B cell (primary cell): ENCODE data around the gene SPEG. TPM values are rescaled to one million over a fixed set of nuclear protein-coding genes. Genes with fewer than 3 reads are reported as not detected.

Experiments
- ATAC-seq: fragments of 200-7000 bp; cut with Tn5 transposase; one replicate; pipeline ENCODE4 v1.10.0; 2021; ENCODE audit warnings: low read depth, mild to moderate bottlenecking, moderate number of reproducible peaks, moderate library complexity
- CTCF ChIA-PET: fragments of 350-600 bp; sonication (Branson Sonifier 250); formaldehyde crosslinking; loops from one replicate; lab custom pipeline; 2021; ENCODE audit warnings: antibody characterized with exemption, inconsistent platforms; lab: Charles Lee
- POLR2A ChIA-PET: fragments of 350-600 bp; sonication (Branson Sonifier 250); formaldehyde crosslinking; loops from one replicate; lab custom pipeline; 2021; ENCODE audit warnings: antibody characterized with exemption; lab: Charles Lee
- DNase-seq: peaks from one replicate; pipeline ENCODE4 v3.0.0; 2013
- H2AFZ ChIP-seq: 2 replicates; pipeline ENCODE4 v1.6.1; 2012; ENCODE audit warnings: mild to moderate bottlenecking, low read depth, low read length; ENCODE audit not compliant: insufficient read depth, poor library complexity, severe bottlenecking
- H3K27ac ChIP-seq, 2 donors: 1 replicate in 1 of 2; 2 replicates in 1 of 2; pipeline ENCODE4 v1.5.1; 2012 to 2013; ENCODE audit warnings: low read length in 2 of 2, mild to moderate bottlenecking in 2 of 2, moderate library complexity in 1 of 2
- H3K27me3 ChIP-seq, 4 experiments: fragments of 200-600 bp in 1 of 4; sonication (generic) in 1 of 4; replicated peaks in 1 of 4; 1 replicate in 2 of 4; 2 replicates in 2 of 4; pipeline versions ENCODE4 v1.6.1 to v1.7.0; 2013 to 2016; ENCODE audit warnings: low read length in 3 of 4, mild to moderate bottlenecking in 2 of 4, mixed read lengths in 1 of 4, moderate library complexity in 1 of 4; ENCODE audit not compliant: insufficient read depth in 4 of 4, control insufficient read depth in 3 of 4; ENCODE audit errors: control extremely low read depth in 1 of 4
- H3K36me3 ChIP-seq, 2 experiments: replicated peaks in 1 of 2; 1 replicate in 1 of 2; 2 replicates in 1 of 2; pipeline versions ENCODE4 v1.6.1 to v1.7.1; 2013; ENCODE audit warnings: low read length in 1 of 2; ENCODE audit not compliant: insufficient read depth in 2 of 2, control insufficient read depth in 1 of 2; ENCODE audit errors: control extremely low read depth in 1 of 2, extremely low read depth in 1 of 2
- H3K4me1 ChIP-seq, 2 donors: fragments of 200-600 bp in 1 of 2; sonication (generic) in 1 of 2; 1 replicate in 1 of 2; 2 replicates in 1 of 2; pipeline versions ENCODE4 v1.5.1 to v1.6.1; 2013 to 2017; ENCODE audit warnings: low read length in 2 of 2; ENCODE audit not compliant: control insufficient read depth in 2 of 2, insufficient read depth in 2 of 2
- H3K4me2 ChIP-seq: replicated peaks from 2 replicates; pipeline ENCODE3; 2012; ENCODE audit warnings: mild to moderate bottlenecking, low read depth, low read length; ENCODE audit not compliant: poor library complexity, severe bottlenecking
- H3K4me3 ChIP-seq, 5 experiments: fragments of 200-600 bp in 1 of 5; sonication (generic) in 1 of 5; 1 replicate in 3 of 5; 2 replicates in 2 of 5; pipeline versions ENCODE4 v1.5.1 to v1.7.0; 2011 to 2016; ENCODE audit warnings: low read length in 4 of 5, mild to moderate bottlenecking in 4 of 5, low read depth in 2 of 5, control low read depth in 1 of 5, moderate library complexity in 1 of 5; ENCODE audit not compliant: insufficient read depth in 1 of 5; ENCODE audit errors: control extremely low read depth in 1 of 5, extremely low read depth in 1 of 5
- H3K79me2 ChIP-seq: fragments of 200-600 bp; sonication (generic); one replicate; pipeline ENCODE4 v1.6.0; 2016; ENCODE audit warnings: low read length; ENCODE audit not compliant: control insufficient read depth, insufficient read depth
- H3K9ac ChIP-seq: fragments of 200-600 bp; sonication (generic); 2 replicates; pipeline ENCODE4 v1.6.1; 2017; ENCODE audit warnings: mild to moderate bottlenecking, low read length, moderate library complexity
- H3K9me3 ChIP-seq, 3 donors: one replicate each; pipeline versions ENCODE4 v1.6.1 to v1.7.1; 2013; ENCODE audit warnings: low read length in 2 of 3; ENCODE audit not compliant: control insufficient read depth in 2 of 3, insufficient read depth in 1 of 3; ENCODE audit errors: control extremely low read depth in 1 of 3
- H4K20me1 ChIP-seq: 2 replicates; pipeline ENCODE4 v1.6.0; 2012; ENCODE audit warnings: mild to moderate bottlenecking, low read length; ENCODE audit not compliant: insufficient read depth, control insufficient read depth, poor library complexity, severe bottlenecking
- H3K27ac Mint-ChIP-seq: one replicate; pipeline ENCODE4 v1.8.0; 2021; ENCODE audit warnings: mixed read lengths
- H3K27me3 Mint-ChIP-seq: one replicate; pipeline ENCODE4 v1.8.0; 2021; ENCODE audit warnings: mixed read lengths
- H3K4me1 Mint-ChIP-seq: one replicate; pipeline ENCODE4 v1.8.0; 2021; ENCODE audit warnings: mixed read lengths
- H3K4me3 Mint-ChIP-seq: one replicate; pipeline ENCODE4 v1.8.0; 2021; ENCODE audit warnings: mixed read lengths
- H3K9me3 Mint-ChIP-seq: one replicate; pipeline ENCODE4 v1.8.0; 2022; ENCODE audit warnings: mixed read lengths; ENCODE audit not compliant: insufficient read depth
- EZH2 ChIP-seq: IDR thresholded peaks from 2 replicates; pipeline ENCODE4 v1.6.1; 2012; ENCODE audit warnings: borderline replicate concordance, low read depth, mild to moderate bottlenecking, moderate library complexity, low read length; ENCODE audit not compliant: insufficient read depth, poor library complexity, severe bottlenecking
- WGBS: methylation state at CpG from one replicate; pipeline ENCODE4 v1.1.5; 2013; ENCODE audit warnings: missing lambda C conversion rate; ENCODE audit not compliant: insufficient coverage; 5-methylcytosine and 5-hydroxymethylcytosine counted together
- intact Hi-C: fragments of 100-400 bp; cut with micrococcal nuclease; formaldehyde crosslinking; loops from one replicate; pipeline ENCODE4 v1.10.0; 2022
- polyA plus RNA-seq: library from polyadenylated mRNA; depleted of rRNA; stranded (reverse); fragments of >200 nt; gene quantifications from 2 replicates; pipeline ENCODE4 v1.2.3, GENCODE V29; 2012
- total RNA-seq, 2 donors: library from RNA; stranded (reverse); fragments of 120-200 nt in 1 of 2; gene quantifications; 1 replicate in 1 of 2; 2 replicates in 1 of 2; pipeline versions ENCODE4 v1.2.3 to v1.2.4, GENCODE V29; 2013 to 2022
- TF ChIP-seq, protein P1 (sequence below): fragments of 200-600 bp; IDR thresholded peaks from one replicate; pipeline ENCODE4 v1.8.0; 2022; ENCODE audit warnings: antibody characterized with exemption, mild to moderate bottlenecking

Gene SPEG
- total and polyA plus RNA-seq, 2 donors (not counting 1 experiment from before 2014, with no cell fraction given): 0.03 to 0.74 TPM

DNA sequence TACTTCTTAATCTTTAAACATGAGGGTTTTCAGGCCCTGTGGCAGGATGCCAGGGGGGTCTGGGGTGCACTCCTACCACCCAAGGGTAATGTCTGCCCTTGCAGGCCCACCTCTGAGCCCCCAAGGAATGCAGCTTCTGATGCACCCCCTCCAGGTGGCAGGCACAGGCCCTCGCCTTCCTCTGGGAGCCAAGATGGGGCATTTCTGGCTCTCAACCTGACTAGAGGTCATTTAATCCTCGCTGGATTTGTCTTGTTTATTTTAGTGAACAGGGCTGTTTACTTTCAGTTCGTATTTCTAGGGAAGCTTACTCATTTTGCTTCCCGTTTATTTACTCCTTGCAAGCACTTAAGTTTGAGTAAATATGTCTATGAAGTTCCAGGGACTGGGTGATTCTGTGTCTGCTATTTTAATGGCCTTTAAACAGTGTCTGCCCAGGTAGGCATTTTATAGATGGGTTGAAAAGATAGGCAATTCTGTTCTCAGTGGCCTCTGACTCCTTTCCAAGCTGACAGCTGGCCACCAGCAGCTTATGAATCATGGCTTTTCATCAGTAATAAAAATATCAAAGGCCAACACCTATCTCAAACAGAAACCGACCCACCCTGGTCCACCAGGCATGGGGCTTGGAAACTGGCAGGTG is 35.8 kb upstream of the SPEG start:
- H3K4me2 ChIP-seq: no peak overlapping the region
- WGBS: 80% methylated on average over 2 of the region's 5 CpGs
- no peak overlapping the region for H3K27ac ChIP-seq
- no peak overlapping the region for H2AFZ ChIP-seq
- ChIA-PET POLR2A (no interaction called here), CTCF (interaction anchor here (1.0 kb wide), 1 partner anchor 11 kb away, joined by 3 read pairs; the partner anchor contains the start of gene DNPEP)
- H3K27me3 ChIP-seq: peaks cover 0 to 17% (median 0%) of the 10 kb centered on the region in 4 experiments
- H3K27me3 Mint-ChIP-seq: peaks cover 44% of the 10 kb centered on the region
- H3K79me2 ChIP-seq: no peaks in the 10 kb centered on the region
- no peaks in the 10 kb centered on the region for H3K4me1 ChIP-seq
- ATAC-seq (no peak), DNase-seq (no peak)
- intact Hi-C loops: no loop called here
- no peak for TF ChIP-seq EZH2
- TF ChIP-seq, protein P1, sequence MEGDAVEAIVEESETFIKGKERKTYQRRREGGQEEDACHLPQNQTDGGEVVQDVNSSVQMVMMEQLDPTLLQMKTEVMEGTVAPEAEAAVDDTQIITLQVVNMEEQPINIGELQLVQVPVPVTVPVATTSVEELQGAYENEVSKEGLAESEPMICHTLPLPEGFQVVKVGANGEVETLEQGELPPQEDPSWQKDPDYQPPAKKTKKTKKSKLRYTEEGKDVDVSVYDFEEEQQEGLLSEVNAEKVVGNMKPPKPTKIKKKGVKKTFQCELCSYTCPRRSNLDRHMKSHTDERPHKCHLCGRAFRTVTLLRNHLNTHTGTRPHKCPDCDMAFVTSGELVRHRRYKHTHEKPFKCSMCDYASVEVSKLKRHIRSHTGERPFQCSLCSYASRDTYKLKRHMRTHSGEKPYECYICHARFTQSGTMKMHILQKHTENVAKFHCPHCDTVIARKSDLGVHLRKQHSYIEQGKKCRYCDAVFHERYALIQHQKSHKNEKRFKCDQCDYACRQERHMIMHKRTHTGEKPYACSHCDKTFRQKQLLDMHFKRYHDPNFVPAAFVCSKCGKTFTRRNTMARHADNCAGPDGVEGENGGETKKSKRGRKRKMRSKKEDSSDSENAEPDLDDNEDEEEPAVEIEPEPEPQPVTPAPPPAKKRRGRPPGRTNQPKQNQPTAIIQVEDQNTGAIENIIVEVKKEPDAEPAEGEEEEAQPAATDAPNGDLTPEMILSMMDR: no peak
- H3K27ac Mint-ChIP-seq: no peak overlapping the region
- no peaks in the 10 kb centered on the region for H3K36me3 ChIP-seq
- no peak overlapping the region for H3K9ac ChIP-seq
- no peaks in the 10 kb centered on the region for H3K9me3 Mint-ChIP-seq
- H3K4me3 ChIP-seq: no peak overlapping the region
- no peaks in the 10 kb centered on the region for H3K4me1 Mint-ChIP-seq
- H3K4me3 Mint-ChIP-seq: no peak overlapping the region
- H3K9me3 ChIP-seq: no peaks in the 10 kb centered on the region
- no peaks in the 10 kb centered on the region for H4K20me1 ChIP-seq

DNA sequence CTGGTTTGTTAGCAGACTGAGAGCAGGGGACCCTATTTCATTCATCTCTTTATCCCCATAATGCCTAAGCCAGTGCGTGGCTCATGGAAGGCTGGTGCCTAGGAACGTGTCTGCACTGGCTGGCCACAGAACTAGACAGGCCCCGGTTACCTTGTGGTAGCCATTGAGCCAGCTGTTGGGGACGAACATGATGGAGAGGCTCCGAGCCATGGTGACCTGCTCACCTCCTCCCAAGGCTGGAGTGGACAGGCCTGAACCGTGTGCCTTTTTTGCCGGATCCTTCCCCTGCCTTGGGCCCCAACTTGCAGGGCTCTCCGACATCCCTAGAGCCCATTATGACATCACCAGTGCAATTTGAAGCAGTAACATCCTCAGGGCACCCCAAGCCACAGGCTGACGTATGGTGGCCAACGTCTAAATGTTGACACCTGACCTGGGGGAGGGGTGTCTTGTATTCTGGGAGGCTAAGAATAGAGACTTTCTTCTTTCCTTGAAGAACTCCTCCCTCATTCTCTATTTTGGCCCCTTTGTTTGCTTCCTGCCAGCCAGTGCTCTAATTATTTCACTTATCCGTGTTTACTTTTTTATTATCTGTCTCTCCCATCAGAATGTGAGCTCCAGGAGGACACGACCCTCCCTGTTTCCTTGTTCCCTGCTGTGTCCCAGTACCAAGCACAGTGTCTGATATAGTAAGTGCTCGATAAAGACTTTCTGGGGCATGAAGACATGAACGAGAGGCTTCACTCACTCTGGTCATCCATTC is 34.7 kb upstream of the SPEG start:
- no peak overlapping the region for H2AFZ ChIP-seq
- no peak overlapping the region for H3K9ac ChIP-seq
- no peaks in the 10 kb centered on the region for H3K36me3 ChIP-seq
- POLR2A ChIA-PET: no interaction called here
- no peaks in the 10 kb centered on the region for H4K20me1 ChIP-seq
- no peak overlapping the region for H3K27ac Mint-ChIP-seq
- H3K27me3 Mint-ChIP-seq: peaks cover 42% of the 10 kb centered on the region
- no peaks in the 10 kb centered on the region for H3K9me3 Mint-ChIP-seq
- no peaks in the 10 kb centered on the region for H3K4me1 Mint-ChIP-seq
- 80% methylated on average over 11 of the region's 14 CpGs for WGBS
- DNase-seq (no peak), ATAC-seq (no peak)
- TF ChIP-seq, protein P1: no peak
- TF ChIP-seq EZH2: no peak
- H3K27me3 ChIP-seq: peaks cover 0 to 23% (median 0%) of the 10 kb centered on the region in 4 experiments
- H3K9me3 ChIP-seq: no peaks in the 10 kb centered on the region
- no peaks in the 10 kb centered on the region for H3K4me1 ChIP-seq
- intact Hi-C loops: loop anchor here (5.0 kb wide), 2 partner anchors 242 to 297 kb away; no protein-coding TSS in a partner anchor
- CTCF ChIA-PET: interaction anchor here (1.0 kb wide), 1 partner anchor 130 kb away, joined by 4 read pairs; no protein-coding TSS in a partner anchor
- no peak overlapping the region for H3K4me3 Mint-ChIP-seq
- H3K4me2 ChIP-seq: no peak overlapping the region
- no peak overlapping the region for H3K27ac ChIP-seq
- no peaks in the 10 kb centered on the region for H3K79me2 ChIP-seq
- H3K4me3 ChIP-seq: no peak overlapping the region
